Activated naive CD4-positive, alpha-beta T cell treated with anti-CD3 and anti-CD28 coated beads, Interleukin-2, amount 50 U/mL, for 72 hours (primary cell): Measurements from ENCODE around the gene AK5. TPM values are rescaled to one million over a fixed set of nuclear protein-coding genes. Genes with fewer than 3 reads are reported as not detected.

Source experiments
- ATAC-seq, 2 donors: fragments of 150-1000 bp; cut with Tn5 transposase; 2 replicates each; pipeline ENCODE4 v1.10.0; 2021; ENCODE audit warnings: mild to moderate bottlenecking in 2 of 2, moderate library complexity in 2 of 2
- DNase-seq, 2 donors: peaks; one replicate each; pipeline ENCODE4 v3.0.0; 2021 to 2022; ENCODE audit warnings: low spot score in 2 of 2
- H3K27ac Mint-ChIP-seq, 2 donors: one replicate each; pipeline ENCODE4 v1.8.0; 2022; ENCODE audit warnings: mild to moderate bottlenecking in 2 of 2, mixed read lengths in 2 of 2
- H3K36me3 Mint-ChIP-seq, 2 donors: one replicate each; pipeline ENCODE4 v1.8.0; 2022; ENCODE audit warnings: mixed read lengths in 2 of 2
- H3K9me3 Mint-ChIP-seq, 2 donors: one replicate each; pipeline ENCODE4 v1.8.0; 2022; ENCODE audit warnings: mixed read lengths in 2 of 2
- total RNA-seq, 2 donors: library from RNA; stranded (reverse); gene quantifications; one replicate each; pipeline ENCODE4 v1.2.3, GENCODE V29; 2022

The AK5 gene
- total RNA-seq, 2 donors from 2014 or later = 1.9 to 8.9 TPM

DNA sequence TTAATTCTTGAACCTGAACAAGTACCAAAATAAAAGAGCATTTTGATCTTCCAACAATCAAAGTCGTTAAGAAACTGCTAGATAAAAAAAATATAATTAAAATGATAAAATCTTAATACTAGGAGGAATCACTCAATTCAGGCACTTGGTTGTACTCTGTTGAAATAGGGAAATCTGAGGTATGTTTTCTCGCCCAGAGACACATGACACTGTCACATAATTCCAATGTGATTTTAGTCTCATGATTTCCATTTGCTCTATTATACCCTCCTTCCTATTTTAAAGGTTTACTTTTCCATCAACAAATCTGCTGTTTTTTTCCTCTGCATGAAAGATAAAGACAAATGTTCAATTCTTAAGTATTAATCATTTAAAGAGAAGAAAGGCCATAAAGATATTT is 303.1 kb downstream of the AK5 start:
- no peak for ATAC-seq
- no peak for DNase-seq
- no peaks in the 10 kb centered on the region for H3K36me3 Mint-ChIP-seq
- H3K27ac Mint-ChIP-seq = no peak overlapping the region
- H3K9me3 Mint-ChIP-seq = no peaks in the 10 kb centered on the region

DNA sequence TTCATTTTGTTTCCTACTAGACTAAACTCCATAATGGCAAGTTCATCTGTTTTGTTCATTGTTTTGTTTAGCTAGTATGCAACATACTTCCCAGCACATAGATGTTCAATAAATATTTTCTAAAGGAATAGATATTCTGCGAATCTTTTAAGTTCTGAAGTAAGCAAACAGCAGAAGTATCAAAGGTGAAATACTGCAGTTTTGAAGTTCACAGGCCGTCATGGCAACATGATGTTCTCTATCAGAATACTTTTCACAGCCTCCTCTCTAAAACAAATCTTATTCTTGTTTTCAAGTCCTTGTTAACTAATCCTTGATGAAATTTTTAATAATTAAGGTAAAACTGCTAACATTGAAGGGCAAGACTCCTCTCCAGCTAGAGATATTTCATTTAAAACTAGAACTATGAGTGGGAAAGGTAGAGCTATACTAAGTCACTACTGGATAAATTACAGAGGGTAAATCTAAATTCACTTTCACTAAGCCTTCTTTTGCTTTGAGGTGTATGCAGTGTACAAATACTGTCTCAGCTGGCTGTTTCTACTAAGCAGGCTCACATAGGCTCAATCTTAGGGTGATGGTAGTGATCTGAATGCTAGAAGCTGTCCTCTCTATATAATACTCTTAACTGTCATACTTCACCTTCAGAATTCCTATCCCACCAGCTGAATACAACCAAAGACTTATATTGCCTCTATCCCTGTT is 303.9 kb downstream of the AK5 start:
- Mint-ChIP-seq H3K27ac (no peak overlapping the region), H3K36me3 (no peaks in the 10 kb centered on the region)
- no peak for ATAC-seq

DNA sequence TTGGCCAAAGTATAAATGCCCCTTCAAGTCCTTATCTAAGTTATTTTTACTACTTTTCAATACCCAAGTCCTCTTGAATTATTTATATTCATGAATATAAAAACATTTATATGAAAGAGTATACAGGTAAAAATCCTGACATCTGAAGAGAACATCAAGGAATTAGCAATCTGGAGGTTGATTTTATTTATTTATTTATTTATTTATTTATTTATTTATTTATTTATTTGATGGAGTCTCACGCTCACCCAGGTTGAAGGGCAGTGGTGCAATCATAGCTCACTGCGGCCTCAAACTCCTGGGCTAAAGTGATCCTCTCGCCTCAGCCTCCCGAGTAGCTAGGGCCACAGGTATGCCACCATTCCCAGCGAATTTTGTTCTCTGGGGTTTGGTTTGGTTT is 307.4 kb downstream of the AK5 start:
- no peaks in the 10 kb centered on the region for H3K36me3 Mint-ChIP-seq
- no peak overlapping the region for H3K27ac Mint-ChIP-seq
- DNase-seq (no peak), ATAC-seq (no peak)
- H3K9me3 Mint-ChIP-seq = no peaks in the 10 kb centered on the region

More for the DNA sequence above, 303.9 kb downstream of the AK5 start:
- no peaks in the 10 kb centered on the region for H3K9me3 Mint-ChIP-seq
- no peak for DNase-seq

DNA sequence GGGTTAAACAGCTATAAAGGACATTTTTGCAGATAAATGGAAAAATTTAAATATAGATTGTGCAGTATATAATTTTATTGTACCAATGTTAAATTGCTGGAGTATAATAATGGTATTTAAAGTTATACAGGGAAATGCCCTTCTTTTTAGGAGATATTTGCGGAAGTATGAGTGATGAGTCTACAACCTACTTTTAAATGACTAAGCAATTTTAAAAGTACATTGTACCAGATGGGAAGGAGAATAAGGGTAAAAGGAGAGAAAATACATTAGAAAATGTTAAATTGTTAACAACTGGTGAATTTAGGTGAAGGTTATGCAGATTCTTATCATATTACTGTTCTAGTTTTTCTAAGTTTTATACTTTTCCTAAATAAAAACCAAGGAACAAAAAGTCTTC is 308.8 kb downstream of the AK5 start:
- Mint-ChIP-seq H3K36me3 (peaks cover 0 to 5% of the 10 kb centered on the region in 2 donors), H3K9me3 (no peaks in the 10 kb centered on the region), H3K27ac (no peak overlapping the region)
- no peak for DNase-seq
- no peak for ATAC-seq

DNA sequence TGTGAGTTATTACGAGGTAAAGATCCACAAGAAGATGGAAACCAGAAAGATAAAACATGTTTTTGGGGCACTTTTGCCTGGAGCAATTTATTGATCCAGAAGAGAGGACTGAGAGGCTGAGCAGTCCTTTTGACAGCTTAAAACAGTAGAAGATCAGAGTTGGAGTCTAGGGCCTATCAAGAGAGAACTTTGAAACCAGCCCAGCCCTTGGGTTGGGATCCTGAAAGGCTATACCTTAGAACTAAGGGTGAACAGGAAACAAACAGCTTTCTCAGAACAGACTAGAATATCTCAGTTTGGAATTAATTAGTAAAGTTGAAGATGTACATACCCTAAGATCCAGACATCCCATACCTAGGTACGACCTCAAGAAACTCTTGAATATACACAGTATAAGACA is 311.1 kb downstream of the AK5 start:
- DNase-seq (no peak), ATAC-seq (no peak)
- Mint-ChIP-seq H3K9me3 (no peaks in the 10 kb centered on the region), H3K27ac (no peak overlapping the region), H3K36me3 (peaks cover 10 to 16% of the 10 kb centered on the region in 2 donors)

DNA sequence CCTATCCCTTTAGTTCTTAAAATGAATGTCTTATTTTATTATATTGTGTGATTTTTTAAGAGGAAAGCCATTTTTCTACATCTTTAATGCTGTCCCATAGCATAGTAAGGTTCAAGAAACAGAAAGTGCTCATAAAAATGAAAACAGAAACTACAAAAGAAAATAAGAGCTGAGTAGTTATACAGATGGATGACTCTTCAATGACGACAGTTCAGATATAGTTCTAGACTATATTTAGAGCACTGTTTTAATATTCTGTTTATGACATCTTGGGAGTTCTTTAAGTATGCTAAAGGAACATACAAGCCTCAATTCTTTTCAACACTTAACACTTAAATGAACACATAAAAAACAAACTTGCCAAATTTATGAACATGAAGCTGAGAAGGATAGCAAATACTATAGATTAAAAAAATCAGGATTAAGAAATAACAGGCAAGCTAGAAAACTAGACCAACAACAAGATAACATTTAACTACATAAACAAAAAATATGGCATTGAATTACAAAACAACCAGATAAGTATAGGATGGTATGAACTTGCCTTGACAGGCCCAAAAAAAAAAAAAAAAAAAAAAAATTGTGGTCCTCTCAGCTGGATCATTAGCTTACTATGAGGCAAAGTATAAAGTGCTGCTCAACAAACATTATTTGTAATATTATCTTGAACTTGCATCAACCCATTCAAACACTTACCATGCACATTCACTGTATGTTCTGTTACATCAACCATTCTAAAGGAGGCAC is 312.7 kb downstream of the AK5 start:
- H3K36me3 Mint-ChIP-seq = peaks cover 10 to 16% of the 10 kb centered on the region in 2 donors
- H3K27ac Mint-ChIP-seq = no peak overlapping the region
- H3K9me3 Mint-ChIP-seq = no peaks in the 10 kb centered on the region
- DNase-seq (no peak), ATAC-seq (no peak)

DNA sequence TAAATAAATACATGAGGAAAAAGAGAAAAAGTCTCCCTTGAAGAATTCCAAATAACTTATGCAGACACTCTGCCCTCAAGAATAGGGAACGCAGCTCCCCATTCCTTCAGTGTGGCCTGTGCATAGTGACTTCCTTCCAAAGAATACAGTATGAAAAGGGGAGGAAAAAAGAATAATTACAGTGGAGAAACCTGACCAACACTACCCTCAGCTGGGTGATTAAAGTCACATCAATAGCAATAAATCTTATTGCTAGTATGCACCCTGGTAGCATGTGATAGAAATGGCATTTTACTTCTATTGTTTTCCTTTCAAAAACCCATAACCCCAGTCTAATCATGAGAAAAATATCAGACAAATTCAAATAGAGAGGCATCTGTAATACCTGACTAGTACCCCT is 315.5 kb downstream of the AK5 start:
- no peak overlapping the region for H3K27ac Mint-ChIP-seq

DNA sequence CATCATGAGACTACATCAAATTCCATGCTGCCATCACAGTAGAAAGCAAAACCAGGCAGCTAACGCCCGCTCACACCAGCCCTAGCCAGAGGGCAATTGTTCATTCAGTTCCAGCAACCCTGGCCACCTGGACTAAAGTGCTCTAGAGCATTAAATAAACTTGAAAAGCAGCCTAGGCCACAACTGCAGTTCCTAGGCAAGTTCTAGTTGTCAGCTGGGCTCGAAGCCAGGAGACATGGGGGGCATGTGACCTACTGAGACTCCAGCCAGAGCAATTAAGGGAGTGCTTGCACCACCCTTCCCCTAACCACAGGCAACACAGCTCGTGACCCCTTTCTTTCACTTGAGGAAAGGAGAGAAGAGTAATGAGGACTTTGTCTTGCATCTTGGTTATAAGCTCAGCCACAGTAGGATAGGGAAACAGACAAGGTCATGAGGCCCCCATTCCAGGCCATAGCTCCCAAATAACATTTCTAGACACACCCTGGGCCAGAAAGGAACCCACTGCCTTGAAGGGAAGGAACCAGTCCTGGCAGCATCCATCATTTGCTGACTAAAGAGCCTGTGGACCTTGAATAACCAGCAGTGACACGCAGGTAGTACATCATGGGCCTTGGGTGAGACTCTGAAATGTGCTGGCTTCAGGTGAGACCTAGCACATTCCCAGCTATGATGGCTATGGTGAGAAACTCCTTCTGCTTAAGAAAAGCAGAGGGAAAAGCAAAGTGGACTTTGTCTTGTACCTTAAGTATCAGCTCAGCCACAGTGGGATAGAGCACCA is 323.6 kb downstream of the AK5 start:
- no peak for DNase-seq
- Mint-ChIP-seq H3K36me3 (peaks cover 36 to 44% of the 10 kb centered on the region in 2 donors), H3K27ac (peak overlapping the region in 1 of 2 donors; percentile 10), H3K9me3 (peaks cover 25% of the 10 kb centered on the region in 2 donors)
- no peak for ATAC-seq

More for the DNA sequence above, 315.5 kb downstream of the AK5 start:
- no peak for DNase-seq
- no peaks in the 10 kb centered on the region for H3K9me3 Mint-ChIP-seq
- ATAC-seq = no peak
- peaks cover 10 to 16% of the 10 kb centered on the region in 2 donors for H3K36me3 Mint-ChIP-seq

DNA sequence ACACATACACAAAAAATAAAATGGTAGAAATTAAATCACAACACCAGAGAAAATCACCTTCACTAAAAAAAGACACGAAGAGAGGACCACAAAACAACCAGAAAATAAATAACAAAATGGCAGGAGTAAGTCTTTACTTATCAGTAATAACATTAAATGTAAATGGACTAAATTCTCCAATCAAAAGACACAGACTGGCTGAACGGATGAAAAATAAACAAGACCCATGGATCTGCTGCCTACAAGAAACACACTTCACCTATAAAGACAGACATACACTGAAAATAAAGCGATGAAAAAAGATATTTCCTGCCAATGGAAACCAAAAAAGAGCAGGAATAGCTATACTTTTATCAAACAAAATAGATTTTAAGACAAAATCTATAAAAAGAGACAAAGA is 327.1 kb downstream of the AK5 start:
- DNase-seq = no peak
- peaks cover 30 to 35% of the 10 kb centered on the region in 2 donors for H3K9me3 Mint-ChIP-seq
- no peak overlapping the region for H3K27ac Mint-ChIP-seq
- H3K36me3 Mint-ChIP-seq = peaks cover 46 to 55% of the 10 kb centered on the region in 2 donors
- ATAC-seq = no peak

Other genes with a start within 250 kb of the AK5 start
- 10 to 100 TPM; 15.1 to 26.6 TPM for gene PIGK, start 62.6 kb upstream of the AK5 start, total RNA-seq